Lung (tissue), 12 donors: ENCODE measurements around the gene SCAF1. TPM values are rescaled to one million over a fixed set of nuclear protein-coding genes. Genes with fewer than 3 reads are reported as not detected.

Experiments used
- ATAC-seq: fragments of 200-7000 bp; cut with Tn5 transposase; one replicate; pipeline ENCODE4 v1.9.1; 2020; ENCODE audit warnings: moderate number of reproducible peaks; ENCODE audit not compliant: insufficient read depth, low FRiP score
- DNase-seq, 3 donors: peaks; one replicate each; pipeline ENCODE4 v3.0.0-alpha.2; 2013 to 2017
- H3K27ac ChIP-seq, 2 donors: one replicate each; pipeline ENCODE4 v1.5.1; 2013; ENCODE audit warnings: mild to moderate bottlenecking in 2 of 2, moderate library complexity in 2 of 2, control low read depth in 1 of 2, inconsistent platforms in 1 of 2, low read depth in 1 of 2, low read length in 1 of 2
- H3K27me3 ChIP-seq, 3 donors: one replicate each; pipeline ENCODE4 v1.5.1; 2013; ENCODE audit warnings: low read length in 2 of 3; ENCODE audit not compliant: control insufficient read depth in 3 of 3, insufficient read depth in 3 of 3
- H3K36me3 ChIP-seq, 4 donors: one replicate each; pipeline ENCODE4 v1.5.1; 2013; ENCODE audit warnings: low read length in 4 of 4, mild to moderate bottlenecking in 1 of 4, moderate library complexity in 1 of 4; ENCODE audit not compliant: control insufficient read depth in 4 of 4, insufficient read depth in 4 of 4
- H3K4me1 ChIP-seq, 5 donors: one replicate each; pipeline ENCODE4 v1.5.1; 2013; ENCODE audit warnings: low read length in 5 of 5, mild to moderate bottlenecking in 2 of 5, moderate library complexity in 1 of 5; ENCODE audit not compliant: control insufficient read depth in 5 of 5, insufficient read depth in 5 of 5
- H3K4me3 ChIP-seq: one replicate; pipeline ENCODE4 v1.5.1; 2013; ENCODE audit warnings: mild to moderate bottlenecking, control low read depth, moderate library complexity
- H3K9ac ChIP-seq, 2 donors: one replicate each; pipeline ENCODE4 v1.5.1; 2013; ENCODE audit warnings: low read length in 2 of 2, control low read depth in 1 of 2; ENCODE audit not compliant: insufficient read depth in 1 of 2
- H3K9me3 ChIP-seq, 4 donors: one replicate each; pipeline ENCODE4 v1.5.1; 2013; ENCODE audit warnings: low read length in 3 of 4, mild to moderate bottlenecking in 1 of 4, moderate library complexity in 1 of 4; ENCODE audit not compliant: control insufficient read depth in 4 of 4, insufficient read depth in 3 of 4
- CTCF ChIP-seq: IDR thresholded peaks from 2 replicates; pipeline ENCODE4 v1.5.1; 2012; ENCODE audit warnings: mild to moderate bottlenecking; ENCODE audit errors: control extremely low read depth, extremely low read depth
- WGBS, 2 donors: extraction: QIAGEN DNeasy Blood & Tissue Kit; methylation state at CpG; one replicate each; pipeline ENCODE4 v1.1.7; 2013; 5-methylcytosine and 5-hydroxymethylcytosine counted together
- polyA plus RNA-seq, 2 donors: library from polyadenylated mRNA; stranded (reverse); fragments of 200-250 nt; gene quantifications; one replicate each; pipeline ENCODE4 v1.2.1, GENCODE V29; 2013
- total RNA-seq, 2 donors: library from RNA; depleted of rRNA in 1 of 2; stranded (reverse); fragments of >200 nt in 1 of 2; gene quantifications; one replicate each; pipeline ENCODE4 v1.2.1, GENCODE V29; 2014 to 2021
- donor health status: control.
- donor health status: control.
- donor health status: Bipolar disorder and iron deficiency.
- donor health status: healthy.
- donor health status: DM: yes; HTN: yes; CAD: no.

SCAF1 gene
- total and polyA plus RNA-seq, 4 donors, result 22.5 to 80.2 (median 25.5) TPM

- Histone ChIP-seq H3K27me3 (no peaks in the 10 kb centered on the region), H3K27ac (no peak overlapping the region), H3K4me3 (no peak overlapping the region), H3K36me3 (peaks cover 2 to 54% (median 35%) of the 10 kb centered on the region in 4 donors), H3K9ac (no peak overlapping the region), H3K9me3 (no peaks in the 10 kb centered on the region), H3K4me1 (no peaks in the 10 kb centered on the region)
- no peak for DNase-seq
- no peak for ATAC-seq
- WGBS, 2 donors, result 88 to 90% methylated on average over 7 of the region's 7 CpGs
- no peak for TF ChIP-seq CTCF
These were observed 36.4 kb upstream of the SCAF1 start for GRCh38 chr19:49605605-49606004.

GRCh38 chr19:49609499-49610092 is 32.4 kb upstream of the SCAF1 start:
- peaks cover 0 to 31% (median 26%) of the 10 kb centered on the region in 4 donors for H3K36me3 ChIP-seq
- no peak for ATAC-seq
- TF ChIP-seq CTCF, result no peak
- no peaks in the 10 kb centered on the region for H3K27me3 ChIP-seq
- no peak overlapping the region for H3K4me3 ChIP-seq
- no peak for DNase-seq
- no peak overlapping the region for H3K27ac ChIP-seq
- no peaks in the 10 kb centered on the region for H3K9me3 ChIP-seq
- 95 to 96% methylated on average over 12 of the region's 12 CpGs for WGBS, 2 donors
- no peak overlapping the region for H3K9ac ChIP-seq
- peaks cover 0 to 6% (median 0%) of the 10 kb centered on the region in 5 donors for H3K4me1 ChIP-seq

- Histone ChIP-seq H3K4me3 (no peak overlapping the region), H3K27me3 (no peaks in the 10 kb centered on the region), H3K4me1 (peaks cover 0 to 9% (median 0%) of the 10 kb centered on the region in 5 donors), H3K9ac (no peak overlapping the region), H3K36me3 (peaks cover 10 to 48% (median 40%) of the 10 kb centered on the region in 4 donors), H3K27ac (no peak overlapping the region), H3K9me3 (peaks cover 0 to 3% (median 0%) of the 10 kb centered on the region in 4 donors)
- WGBS, 2 donors, result 78 to 88% methylated on average over 4 of the region's 4 CpGs
- DNase-seq (no peak), ATAC-seq (no peak)
- TF ChIP-seq CTCF, result no peak
These were observed 28.6 kb upstream of the SCAF1 start for GRCh38 chr19:49613374-49613773.
